Ovary (tissue), 3 donors: ENCODE measurements around the gene CYP4B1.
"Not testable (repeated sequence)": the region's sequence is repeated elsewhere in the genome, so short reads cannot be mapped to it uniquely, and the experiment has no call there.

Source experiments
- CTCF ChIP-seq, 3 donors: fragments of 450-650 bp in 2 of 3; fragments of 200-600 bp in 1 of 3; IDR thresholded peaks; one replicate each; pipeline versions ENCODE4 v1.5.1 to v1.8.0; 2016 to 2022; ENCODE audit warnings: antibody characterized with exemption in 3 of 3, mild to moderate bottlenecking in 1 of 3
- POLR2A ChIP-seq: fragments of 450-650 bp; IDR thresholded peaks from one replicate; pipeline ENCODE4 v1.6.1; 2017; ENCODE audit warnings: antibody characterized with exemption, mild to moderate bottlenecking, moderate library complexity
- donor health status: DM: no; HTN: no; CAD: no.

DNA sequence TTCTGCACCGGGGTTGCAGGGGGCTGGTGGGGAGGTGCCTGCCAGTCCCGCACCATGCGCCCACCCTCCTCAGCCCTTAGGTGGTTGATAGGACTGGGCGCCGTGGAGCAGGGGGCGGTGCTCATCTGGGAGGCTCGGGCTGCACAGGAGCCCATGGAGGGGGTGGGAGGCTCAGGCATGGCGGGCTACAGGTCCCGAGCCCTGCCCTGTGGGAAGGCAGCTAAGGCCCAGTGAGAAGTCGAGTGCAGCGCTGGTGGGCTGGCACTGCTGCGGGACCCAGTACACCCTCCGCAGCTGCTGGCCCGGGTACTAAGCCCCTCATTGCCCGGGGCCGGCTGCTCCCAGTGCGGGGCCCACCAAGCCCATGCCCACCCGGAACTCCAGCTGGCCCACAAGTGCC is 20.4 kb upstream of the CYP4B1 start:
- TF ChIP-seq CTCF (IDR thresholded peaks at IDR 0.05); POLR2A: not testable (repeated sequence)
